Lower leg skin (tissue), 4 donors: ENCODE measurements around the gene PLEKHG3. TPM values are rescaled to one million over a fixed set of nuclear protein-coding genes. Genes with fewer than 3 reads are reported as not detected.

ENCODE experiments used
- DNase-seq, 2 donors: peaks; one replicate each; pipeline ENCODE4 v3.0.0-alpha.2; 2019; ENCODE audit warnings: low spot score in 2 of 2
- H3K4me3 ChIP-seq: fragments of 200-600 bp; sonication (generic); 2 replicates; pipeline ENCODE4 v1.5.1; 2017; ENCODE audit warnings: mild to moderate bottlenecking, low read depth; ENCODE audit not compliant: poor library complexity, severe bottlenecking
- CTCF ChIP-seq, 3 donors: fragments of 450-650 bp; IDR thresholded peaks; one replicate each; pipeline ENCODE4 v1.5.1; 2016; ENCODE audit warnings: antibody characterized with exemption in 3 of 3, mild to moderate bottlenecking in 3 of 3, moderate library complexity in 2 of 3
- POLR2A ChIP-seq, 2 donors: fragments of 450-650 bp; IDR thresholded peaks; one replicate each; pipeline ENCODE4 v1.6.1; 2016 to 2017; ENCODE audit warnings: antibody characterized with exemption in 2 of 2, mild to moderate bottlenecking in 1 of 2, moderate library complexity in 1 of 2
- WGBS, 2 donors: methylation state at CpG; one replicate each; pipeline ENCODE4 v1.1.5; 2018; 5-methylcytosine and 5-hydroxymethylcytosine counted together
- intact Hi-C: fragments of 100-400 bp; cut with DNase I; formaldehyde crosslinking; loops from one replicate; pipeline ENCODE4 v1.15.0; 2023; ENCODE audit warnings: low total_unique reads
- total RNA-seq, 4 donors: library from RNA; depleted of rRNA; stranded (reverse); fragments of >200 nt; gene quantifications; one replicate each; pipeline ENCODE4 v1.1.0, GENCODE V29; 2016

Gene PLEKHG3
- total RNA-seq, 4 donors from 2014 or later: 92.9 to 178 (median 125) TPM

- intact Hi-C loops: no loop called here
- TF ChIP-seq CTCF (IDR thresholded peaks at IDR 0.05) (no peak), POLR2A (IDR thresholded peaks at IDR 0.05) (no peak)
- H3K4me3 ChIP-seq: no peak overlapping the region
- 94 to 95% methylated on average over 2 to 3 of the region's 3 CpGs for WGBS, 2 donors
- DNase-seq: no peak
Measured at GRCh38 chr14:64773577-64773976, 69.4 kb downstream of the PLEKHG3 start.

GRCh38 chr14:64774272-64774671 lies 70.0 kb downstream of the PLEKHG3 start:
- TF ChIP-seq CTCF (IDR thresholded peaks at IDR 0.05): no peak
- TF ChIP-seq POLR2A (IDR thresholded peaks at IDR 0.05): no peak
- no peak overlapping the region for H3K4me3 ChIP-seq
- WGBS, 2 donors: 94 to 95% methylated on average over 16 of the region's 16 CpGs
- intact Hi-C loops: no loop called here
- DNase-seq: no peak

- WGBS, 2 donors: 90 to 94% methylated on average over 25 of the region's 25 CpGs
- intact Hi-C loops: no loop called here
- DNase-seq: no peak
- H3K4me3 ChIP-seq: no peak overlapping the region
- no peak for TF ChIP-seq POLR2A (IDR thresholded peaks at IDR 0.05)
- no peak for TF ChIP-seq CTCF (IDR thresholded peaks at IDR 0.05)
Measured at GRCh38 chr14:64775081-64775777, 71.0 kb downstream of the PLEKHG3 start.

GRCh38 chr14:64777461-64777860 lies 73.2 kb downstream of the PLEKHG3 start:
- no peak for TF ChIP-seq CTCF (IDR thresholded peaks at IDR 0.05)
- TF ChIP-seq POLR2A (IDR thresholded peaks at IDR 0.05): no peak
- DNase-seq: no peak
- intact Hi-C loops: no loop called here
- 88 to 91% methylated on average over 3 of the region's 3 CpGs for WGBS, 2 donors
- no peak overlapping the region for H3K4me3 ChIP-seq

- 78 to 80% methylated on average over 7 of the region's 7 CpGs for WGBS, 2 donors
- no peak overlapping the region for H3K4me3 ChIP-seq
- no peak for TF ChIP-seq CTCF (IDR thresholded peaks at IDR 0.05)
- no peak for TF ChIP-seq POLR2A (IDR thresholded peaks at IDR 0.05)
- DNase-seq: no peak
- intact Hi-C loops: no loop called here
Measured at GRCh38 chr14:64778104-64778754, 74.0 kb downstream of the PLEKHG3 start.
